Fibroblast of skin of scalp (primary cell): ENCODE results near the gene AQP9.

ENCODE experiments used
- DNase-seq: peaks from one replicate; pipeline ENCODE4 v3.0.0-alpha.2; 2013

AQP9 gene

GRCh38 chr15:58141894-58142293 is 3.7 kb downstream of the AQP9 start:
- DNase-seq: no peak

- DNase-seq: peak; percentile 3
Measured at GRCh38 chr15:58142827-58143461, 4.8 kb downstream of the AQP9 start.

GRCh38 chr15:58145606-58146005 is 7.4 kb downstream of the AQP9 start:
- no peak for DNase-seq

- no peak for DNase-seq
Measured at GRCh38 chr15:58146211-58146610, 8.0 kb downstream of the AQP9 start.

GRCh38 chr15:58146749-58147148 is 8.6 kb downstream of the AQP9 start:
- DNase-seq: peak; percentile 1

- DNase-seq: no peak
Measured at GRCh38 chr15:58147171-58147611, 9.0 kb downstream of the AQP9 start.

DNA sequence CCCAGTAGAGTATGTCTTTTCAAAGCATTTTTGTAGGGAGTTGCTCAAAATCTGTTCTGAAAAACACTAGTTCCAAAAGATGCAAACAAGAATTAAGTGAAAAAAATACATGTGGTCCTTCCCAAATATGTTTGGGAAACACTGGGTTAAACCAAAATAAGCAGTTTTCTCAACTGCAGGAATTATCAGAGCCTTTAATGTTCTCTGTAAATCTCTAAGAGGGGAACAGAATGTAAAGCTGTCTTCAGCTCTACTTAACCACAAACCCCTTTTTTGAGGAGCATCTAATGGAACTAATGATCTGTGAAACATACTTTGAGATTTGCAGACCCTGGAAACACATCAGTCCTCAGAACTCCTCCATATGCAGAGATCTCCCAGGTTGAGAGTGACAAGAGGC is 9.9 kb downstream of the AQP9 start:
- no peak for DNase-seq

DNA sequence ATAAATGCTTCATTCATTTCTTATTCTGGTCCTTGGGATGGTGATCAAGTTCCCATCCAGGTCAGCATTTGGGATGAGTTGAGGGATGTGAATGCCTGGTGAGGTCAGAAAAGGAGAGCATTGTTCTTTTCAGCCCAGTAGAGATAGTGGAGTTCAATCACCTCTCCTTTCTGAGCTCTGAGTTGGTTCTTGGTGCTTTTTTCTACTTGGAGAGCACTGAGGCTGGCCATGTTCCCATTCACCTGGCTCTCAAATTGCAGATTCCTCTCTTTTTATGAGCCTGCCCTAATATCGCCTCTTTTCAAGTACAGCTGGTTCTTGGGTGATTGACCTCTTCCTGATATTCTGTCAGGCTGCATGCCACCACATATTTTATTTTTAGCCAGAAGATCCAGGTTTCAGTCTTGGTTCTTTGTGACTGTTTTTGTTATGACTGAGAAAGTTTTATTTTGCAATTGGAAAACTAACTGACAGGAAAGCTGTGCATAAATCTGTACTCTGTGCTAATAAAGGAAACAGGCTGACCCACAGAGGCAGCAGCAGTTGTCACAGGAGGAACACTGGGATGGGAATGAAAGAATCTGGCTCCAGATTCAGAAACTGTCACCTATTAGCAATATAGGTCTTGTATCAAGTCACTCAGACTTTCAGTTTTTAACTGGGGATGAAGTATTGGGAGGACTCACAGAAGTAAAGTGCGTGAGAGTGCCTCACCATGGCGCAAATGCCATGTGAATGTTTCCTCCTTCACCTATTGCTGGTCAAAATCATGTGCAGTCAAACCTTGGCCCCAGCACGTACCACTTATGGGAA is 10.7 kb downstream of the AQP9 start:
- no peak for DNase-seq

DNA sequence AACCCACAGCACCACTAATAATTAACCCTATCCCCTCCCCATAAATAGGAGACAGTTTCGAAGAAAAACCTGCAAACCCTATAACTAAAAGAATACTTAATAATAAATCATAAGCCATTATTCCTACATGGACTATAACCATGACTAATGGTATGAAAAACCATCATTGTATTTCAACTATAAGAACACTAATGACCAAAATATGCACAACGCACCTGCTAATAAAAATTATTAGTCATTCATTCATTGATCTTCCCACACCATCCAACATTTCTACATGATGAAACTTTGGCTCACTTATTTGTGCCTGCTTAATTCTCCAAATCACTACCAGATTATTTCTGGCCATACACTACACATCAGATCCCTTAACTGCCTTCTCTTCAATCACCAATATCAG is 16.6 kb downstream of the AQP9 start:
- DNase-seq: no peak

GRCh38 chr15:58159827-58160386 is 21.7 kb downstream of the AQP9 start:
- no peak for DNase-seq

DNA sequence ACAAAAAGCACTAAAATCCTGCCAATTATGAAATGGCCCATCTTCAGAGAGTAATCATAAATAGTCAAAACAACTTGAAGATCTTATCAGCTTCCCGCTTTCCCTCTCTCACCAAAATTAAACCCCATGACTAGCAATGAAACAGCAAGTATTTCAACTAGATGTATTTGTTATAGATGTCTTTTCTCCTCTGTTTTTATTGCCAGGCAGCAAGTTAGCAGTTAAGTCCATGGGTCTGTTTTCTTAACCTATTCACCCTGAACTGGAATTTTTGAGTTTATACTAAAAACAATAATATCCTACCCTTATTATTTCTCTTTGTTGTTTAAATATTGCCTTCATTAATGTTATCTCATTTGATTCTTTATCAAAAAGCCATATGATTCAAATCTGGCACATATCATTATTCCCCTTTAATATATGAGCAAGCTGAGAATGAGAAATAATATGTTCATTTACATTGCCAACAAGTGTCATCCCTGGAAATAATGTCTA is 23.3 kb downstream of the AQP9 start:
- DNase-seq: no peak

GRCh38 chr15:58163985-58164384 is 25.8 kb downstream of the AQP9 start:
- DNase-seq: no peak

DNA sequence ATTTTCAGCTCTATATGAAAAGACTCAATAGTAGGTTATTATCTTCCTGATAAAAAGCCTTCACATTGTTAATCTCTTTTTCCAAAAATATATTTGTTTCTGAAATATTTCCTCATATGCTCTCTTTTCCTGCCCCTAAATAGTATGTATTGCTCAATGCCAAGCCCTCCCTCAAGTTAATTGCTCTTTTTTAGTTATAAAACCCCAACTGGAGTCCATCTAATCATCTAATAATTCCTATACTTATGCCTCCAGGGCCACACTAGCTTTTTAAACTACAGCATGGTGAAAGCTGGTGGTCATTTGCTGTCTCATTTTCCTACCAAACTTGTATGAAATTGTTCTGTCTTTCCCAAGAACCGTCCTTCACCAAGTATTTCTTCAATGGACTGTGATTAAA is 26.7 kb downstream of the AQP9 start:
- no peak for DNase-seq

GRCh38 chr15:58165661-58166060 is 27.5 kb downstream of the AQP9 start:
- DNase-seq: peak; percentile 25

DNA sequence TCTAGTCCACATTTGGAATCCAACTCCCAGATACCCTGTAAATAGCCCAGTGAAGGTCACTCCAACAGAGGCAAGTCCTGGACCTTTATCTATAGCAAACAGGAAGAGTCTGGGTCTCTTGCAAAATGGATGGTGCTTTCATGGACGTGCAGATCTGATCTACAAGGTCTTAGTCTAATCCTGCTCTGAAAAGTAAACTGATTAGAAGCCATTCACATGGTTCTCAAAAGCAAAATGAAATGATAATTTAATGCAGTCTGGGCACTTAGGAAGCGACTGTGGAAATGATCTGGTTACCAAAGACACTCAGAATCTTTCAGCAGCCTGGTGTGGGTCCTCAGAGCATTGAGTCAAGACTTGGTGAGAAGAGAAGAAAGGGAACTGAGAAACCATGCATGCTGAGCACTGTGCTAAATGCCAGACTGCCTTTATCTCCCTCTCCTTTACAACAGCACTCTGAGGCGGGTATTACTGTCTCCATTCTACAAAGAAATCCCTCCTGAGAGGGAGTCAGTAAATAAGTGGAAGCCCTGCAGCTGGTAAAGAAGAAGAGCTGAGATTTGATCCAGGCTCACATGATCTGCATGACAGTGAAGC is 29.0 kb downstream of the AQP9 start:
- DNase-seq: no peak

DNA sequence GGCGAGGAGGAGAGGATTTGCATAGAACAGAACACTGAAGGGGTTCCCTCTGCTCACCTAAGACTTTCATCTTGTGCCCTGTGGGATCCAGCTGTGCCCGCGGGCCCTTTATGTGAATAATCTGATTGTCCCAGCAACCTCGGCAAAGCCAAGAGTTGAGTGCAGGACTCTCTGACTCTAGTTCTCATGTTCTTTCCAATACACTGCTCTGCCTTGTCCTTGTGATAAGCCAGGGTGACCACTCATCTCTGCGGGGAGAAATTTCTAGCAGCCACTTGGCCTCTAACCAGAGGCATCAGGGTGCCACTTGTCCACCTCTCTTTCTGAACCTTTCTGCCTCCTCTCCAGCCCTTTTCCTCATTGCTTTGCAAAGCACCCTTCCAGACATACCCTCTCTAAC is 31.8 kb downstream of the AQP9 start:
- no peak for DNase-seq

GRCh38 chr15:58171476-58172061 is 33.4 kb downstream of the AQP9 start:
- DNase-seq: no peak

- no peak for DNase-seq
Measured at GRCh38 chr15:58174709-58175108, 36.5 kb downstream of the AQP9 start.

GRCh38 chr15:58175955-58176354 is 37.8 kb downstream of the AQP9 start:
- DNase-seq: no peak

- DNase-seq: no peak
Measured at GRCh38 chr15:58178668-58179067, 40.5 kb downstream of the AQP9 start.

GRCh38 chr15:58179206-58179605 is 41.0 kb downstream of the AQP9 start:
- peak; percentile 20 for DNase-seq

- no peak for DNase-seq
Measured at GRCh38 chr15:58179741-58180381, 41.7 kb downstream of the AQP9 start.
